Fibroblast of lung (primary cell): ENCODE data around the gene ANKRD45.
"Not testable (repeated sequence)": the region's sequence is repeated elsewhere in the genome, so short reads cannot be mapped to it uniquely, and the experiment has no call there.

Experiments used
- EZH2 ChIP-seq: IDR thresholded peaks from 2 replicates; pipeline ENCODE4 v1.5.1; 2012; ENCODE audit warnings: low read length, control low read depth, mild to moderate bottlenecking; ENCODE audit errors: missing control alignments
- TF ChIP-seq, protein P1 (sequence below), 2 donors: IDR thresholded peaks in 1 of 2; conservative IDR thresholded peaks in 1 of 2; 1 replicate in 1 of 2; 2 replicates in 1 of 2; pipeline ENCODE4 v1.5.1; 2011 to 2012; ENCODE audit warnings: low read length in 2 of 2, control low read depth in 1 of 2, inconsistent platforms in 1 of 2, low read depth in 1 of 2, mild to moderate bottlenecking in 1 of 2

GRCh38 chr1:173674496-173674895 is 4.8 kb upstream of the ANKRD45 start:
- TF ChIP-seq, protein P1, sequence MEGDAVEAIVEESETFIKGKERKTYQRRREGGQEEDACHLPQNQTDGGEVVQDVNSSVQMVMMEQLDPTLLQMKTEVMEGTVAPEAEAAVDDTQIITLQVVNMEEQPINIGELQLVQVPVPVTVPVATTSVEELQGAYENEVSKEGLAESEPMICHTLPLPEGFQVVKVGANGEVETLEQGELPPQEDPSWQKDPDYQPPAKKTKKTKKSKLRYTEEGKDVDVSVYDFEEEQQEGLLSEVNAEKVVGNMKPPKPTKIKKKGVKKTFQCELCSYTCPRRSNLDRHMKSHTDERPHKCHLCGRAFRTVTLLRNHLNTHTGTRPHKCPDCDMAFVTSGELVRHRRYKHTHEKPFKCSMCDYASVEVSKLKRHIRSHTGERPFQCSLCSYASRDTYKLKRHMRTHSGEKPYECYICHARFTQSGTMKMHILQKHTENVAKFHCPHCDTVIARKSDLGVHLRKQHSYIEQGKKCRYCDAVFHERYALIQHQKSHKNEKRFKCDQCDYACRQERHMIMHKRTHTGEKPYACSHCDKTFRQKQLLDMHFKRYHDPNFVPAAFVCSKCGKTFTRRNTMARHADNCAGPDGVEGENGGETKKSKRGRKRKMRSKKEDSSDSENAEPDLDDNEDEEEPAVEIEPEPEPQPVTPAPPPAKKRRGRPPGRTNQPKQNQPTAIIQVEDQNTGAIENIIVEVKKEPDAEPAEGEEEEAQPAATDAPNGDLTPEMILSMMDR (conservative IDR thresholded peaks at IDR 0.05 in 1 of 2, IDR thresholded peaks at IDR 0.05 in 1 of 2; ENCODE audit: low read depth in 1 of 2, low read length in 2 of 2), result not testable (repeated sequence)
- TF ChIP-seq EZH2, result not testable (repeated sequence)
